Hippocampal formation (tissue), 2 donors: ENCODE results near the gene CLIC3.
"Not testable (repeated sequence)": the region's sequence is repeated elsewhere in the genome, so short reads cannot be mapped to it uniquely, and the experiment has no call there.

Experiments
- DNase-seq, 2 donors: peaks; one replicate each; lab custom pipeline; 2025; lab: John Stamatoyannopoulos, UW

CLIC3 gene

DNA sequence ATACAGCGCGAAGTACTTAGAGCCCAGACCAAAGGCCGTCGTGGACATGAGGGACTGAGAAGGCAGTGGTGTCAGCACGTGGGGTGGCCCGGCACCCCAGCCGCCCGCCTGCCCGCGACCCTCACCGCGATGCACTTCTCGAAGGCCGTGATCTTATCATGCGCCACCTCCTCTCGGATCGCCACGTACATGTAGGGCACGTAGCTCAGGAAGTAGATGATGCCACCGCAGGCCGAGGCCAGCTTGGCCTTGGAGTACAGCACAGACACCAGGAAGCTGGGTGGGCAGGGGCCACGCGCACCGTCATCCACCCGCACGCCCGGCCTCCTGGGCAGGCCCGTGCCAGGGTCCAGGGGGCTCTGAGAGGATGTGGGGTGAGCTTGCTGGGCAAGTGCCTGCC lies 20.7 kb upstream of the CLIC3 start:
- DNase-seq: no peak

DNA sequence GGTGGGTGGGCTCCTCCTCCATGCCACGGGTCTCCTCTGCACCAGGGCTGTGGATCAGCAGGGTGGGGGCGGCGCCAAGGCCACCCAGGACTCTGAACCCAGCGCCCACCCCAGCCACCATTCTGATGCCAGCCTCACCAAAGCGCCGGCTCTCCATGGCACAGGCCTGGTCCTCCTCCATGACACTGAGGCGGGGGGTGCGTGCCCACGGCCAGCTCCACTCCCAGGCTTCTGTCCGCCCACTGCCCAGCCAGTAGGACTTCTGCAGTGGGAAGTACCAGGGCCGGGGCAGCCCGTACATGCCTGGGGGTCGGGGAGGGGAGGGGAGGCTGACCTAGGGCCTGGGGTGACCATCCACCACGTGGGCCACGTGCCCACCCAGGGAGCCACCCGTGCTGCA lies 20.1 kb upstream of the CLIC3 start:
- DNase-seq: no peak

DNA sequence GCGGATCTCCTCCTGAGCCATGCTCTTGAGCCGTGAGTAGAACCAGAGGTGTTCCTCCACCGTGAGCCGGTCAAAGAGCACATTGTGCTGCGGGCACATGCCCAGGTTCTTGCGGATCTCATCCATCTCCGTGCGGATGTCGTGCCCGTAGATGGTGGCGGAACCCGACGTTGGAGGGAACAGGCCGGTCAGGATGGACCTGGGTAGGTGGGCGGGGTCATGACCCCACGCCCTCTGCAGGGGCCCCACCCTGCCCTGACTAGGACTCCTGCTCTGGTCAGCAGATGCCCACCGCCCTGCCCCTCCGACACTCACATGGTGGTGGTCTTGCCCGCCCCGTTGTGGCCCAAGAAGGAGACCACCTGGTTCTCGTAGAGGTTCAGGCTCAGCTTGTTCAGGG lies 19.6 kb upstream of the CLIC3 start:
- no peak for DNase-seq

DNA sequence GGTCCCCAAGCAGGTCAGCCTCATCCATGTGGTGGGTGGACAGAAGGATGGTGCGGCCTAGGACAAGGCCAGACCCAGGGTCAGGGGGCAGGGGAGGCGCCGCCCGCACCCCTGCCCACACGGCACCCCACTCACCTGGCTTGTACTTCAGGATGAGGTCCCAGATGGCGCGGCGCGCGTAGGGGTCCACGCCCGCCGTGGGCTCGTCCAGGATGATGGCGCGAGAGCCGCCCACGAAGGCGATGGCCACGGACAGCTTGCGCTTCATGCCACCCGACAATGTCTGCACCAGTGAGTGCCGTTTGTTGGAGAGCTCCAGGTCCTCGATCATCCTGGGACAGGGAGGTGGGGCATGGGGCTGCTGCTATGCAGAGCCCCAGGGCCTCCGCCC lies 19.2 kb upstream of the CLIC3 start:
- DNase-seq: no peak

DNA sequence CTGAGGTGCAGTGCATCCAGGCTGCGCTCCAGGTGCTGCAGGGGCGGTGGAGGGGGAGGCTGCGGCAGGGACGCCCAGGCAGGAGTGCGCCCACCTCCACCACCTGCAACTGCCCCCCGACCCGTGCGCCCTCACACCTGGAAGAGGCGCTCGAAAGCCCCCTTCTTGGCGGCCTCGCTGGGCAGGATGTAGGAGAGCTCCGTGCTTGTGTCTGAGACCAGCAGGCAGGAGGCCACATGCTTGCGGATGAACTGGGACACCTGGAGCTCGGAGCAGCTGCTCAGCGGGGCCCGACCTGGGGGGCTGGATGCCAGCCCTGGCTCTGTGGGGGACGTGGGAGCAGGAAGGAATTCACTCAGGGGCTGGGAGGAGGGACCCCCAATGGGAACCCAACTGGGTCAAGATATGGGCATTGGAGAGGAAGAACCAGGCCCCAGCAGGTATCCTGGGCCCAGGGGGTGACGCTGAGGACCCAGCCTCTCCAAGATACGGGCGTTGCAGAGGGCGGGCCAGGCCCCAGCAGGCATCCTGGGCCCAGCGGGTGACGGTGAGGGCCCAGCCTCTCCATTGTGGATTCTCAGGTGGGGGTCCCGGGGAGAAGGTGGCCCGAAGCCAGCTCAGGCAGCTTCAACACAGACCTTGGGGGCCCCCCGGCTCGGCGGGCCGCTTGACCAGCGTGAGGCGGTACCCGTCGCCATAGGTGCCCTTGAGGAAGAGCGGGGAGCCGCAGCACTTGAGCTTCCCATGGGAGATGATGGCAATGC lies 18.6 kb upstream of the CLIC3 start:
- no peak for DNase-seq

DNA sequence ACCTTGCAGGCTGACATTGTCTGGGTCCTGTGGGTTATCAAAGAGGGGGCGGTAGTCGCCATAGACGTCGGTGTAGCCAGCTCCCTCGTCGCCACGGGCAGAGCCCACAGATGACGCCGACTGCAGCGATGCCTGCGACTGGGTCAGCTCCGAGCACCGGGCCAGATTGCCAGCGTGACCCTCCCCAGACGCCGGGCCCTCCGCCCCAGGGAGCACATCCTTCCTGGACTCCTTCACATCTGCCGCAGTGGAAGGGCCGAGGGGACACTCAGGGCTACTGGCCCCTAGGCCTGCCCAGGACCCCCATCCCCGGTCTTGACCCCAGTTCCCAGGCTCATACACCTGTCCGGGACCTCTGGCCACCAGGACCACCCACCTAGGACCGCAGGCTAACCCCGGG lies 17.8 kb upstream of the CLIC3 start:
- no peak for DNase-seq

DNA sequence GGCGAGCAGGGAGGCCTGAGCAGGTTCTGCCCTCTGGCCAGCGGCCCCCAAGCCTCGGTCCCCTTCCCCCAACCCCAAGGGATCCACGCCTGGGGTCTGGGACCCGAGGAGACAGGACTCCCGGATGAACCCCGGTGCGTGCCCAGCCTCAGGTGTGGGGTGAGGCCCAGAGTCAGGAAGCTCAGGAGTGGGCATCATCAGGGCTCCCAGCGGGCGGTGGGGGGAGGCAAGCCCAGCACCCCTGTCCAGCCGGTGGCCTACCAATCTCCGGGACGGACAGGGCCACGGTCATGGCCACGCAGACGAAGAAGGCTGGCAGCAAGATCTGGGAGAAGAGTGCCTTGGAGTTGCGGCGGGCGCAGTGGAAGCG lies 17.2 kb upstream of the CLIC3 start:
- no peak for DNase-seq

DNA sequence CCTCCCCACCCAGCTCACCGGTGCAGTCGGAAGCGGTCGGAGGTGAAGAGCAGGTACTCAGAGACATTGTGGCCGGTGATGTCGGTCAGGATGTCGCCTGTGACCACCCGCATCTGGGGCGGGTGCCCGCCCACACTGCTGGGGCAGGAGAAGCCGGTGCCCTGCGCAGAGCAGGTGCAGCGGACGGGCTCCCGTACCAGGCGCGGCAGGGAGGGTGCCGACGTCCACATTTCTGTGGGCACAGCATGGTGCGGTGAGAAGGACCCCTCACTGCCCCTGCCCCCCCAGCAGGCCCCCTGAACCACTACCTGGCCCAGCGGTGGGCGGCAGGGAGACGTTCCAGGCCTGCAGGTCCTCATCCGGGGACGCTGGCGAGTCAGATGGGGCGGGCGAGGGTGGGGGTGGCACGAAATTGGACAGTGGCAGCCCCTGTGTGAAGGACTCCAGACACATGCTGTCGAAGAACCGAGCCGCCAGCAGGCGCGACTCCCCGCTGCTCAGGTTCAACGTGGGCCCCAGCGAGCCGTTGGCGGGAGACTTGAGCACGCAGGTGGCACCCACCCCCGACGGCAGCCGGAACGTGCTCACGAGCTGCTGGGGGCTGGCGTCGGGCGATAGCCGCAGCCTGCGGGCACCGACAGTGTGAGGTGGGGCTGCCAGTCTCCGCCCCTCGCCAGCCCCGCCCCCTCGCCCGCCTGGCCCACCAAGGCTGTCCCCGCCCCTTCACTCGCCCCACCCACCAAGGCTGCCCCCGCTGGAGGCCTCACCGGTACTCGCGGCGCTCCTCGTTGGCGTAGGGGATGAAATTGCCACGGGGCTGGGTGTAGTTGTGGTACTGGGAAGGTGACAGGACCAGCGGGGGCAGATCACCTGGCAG lies 16.6 kb upstream of the CLIC3 start:
- no peak for DNase-seq

DNA sequence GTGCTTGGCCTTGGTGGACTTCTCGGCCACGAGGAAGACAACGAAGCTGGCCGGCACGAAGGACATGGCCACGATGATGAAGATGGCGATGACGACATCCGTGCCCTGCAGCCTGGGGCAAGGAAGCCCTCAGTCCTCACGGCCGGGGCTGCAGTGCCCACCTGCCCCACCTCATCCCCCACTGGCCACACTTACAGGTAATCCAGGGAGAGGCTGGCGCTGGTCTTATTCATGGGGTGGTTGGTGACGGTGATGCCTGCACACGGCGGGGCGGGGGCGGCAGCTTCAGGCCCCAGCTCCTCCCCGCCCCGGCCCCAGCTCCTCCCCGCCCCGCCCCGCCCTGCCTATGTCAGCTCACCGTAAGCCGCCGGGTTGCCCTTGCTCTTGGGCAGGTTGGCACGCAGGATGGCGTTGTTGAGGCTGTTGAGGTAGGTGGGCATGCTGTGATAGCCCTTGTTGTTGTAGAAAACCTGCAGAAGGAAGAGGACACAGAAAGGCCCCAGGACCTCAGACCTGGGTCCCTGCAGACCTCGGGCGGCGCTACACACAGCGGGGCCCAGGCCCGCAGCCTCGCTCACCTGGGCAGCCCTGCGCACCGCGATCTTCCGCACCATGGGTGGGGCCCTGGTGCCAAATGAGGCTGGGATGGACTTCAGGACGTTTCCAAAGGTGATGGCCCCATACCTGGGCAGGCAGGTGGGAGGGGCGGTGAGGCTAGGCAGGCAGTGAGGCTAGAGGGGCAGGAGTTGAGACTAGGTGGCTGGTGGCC lies 15.7 kb upstream of the CLIC3 start:
- DNase-seq: no peak

DNA sequence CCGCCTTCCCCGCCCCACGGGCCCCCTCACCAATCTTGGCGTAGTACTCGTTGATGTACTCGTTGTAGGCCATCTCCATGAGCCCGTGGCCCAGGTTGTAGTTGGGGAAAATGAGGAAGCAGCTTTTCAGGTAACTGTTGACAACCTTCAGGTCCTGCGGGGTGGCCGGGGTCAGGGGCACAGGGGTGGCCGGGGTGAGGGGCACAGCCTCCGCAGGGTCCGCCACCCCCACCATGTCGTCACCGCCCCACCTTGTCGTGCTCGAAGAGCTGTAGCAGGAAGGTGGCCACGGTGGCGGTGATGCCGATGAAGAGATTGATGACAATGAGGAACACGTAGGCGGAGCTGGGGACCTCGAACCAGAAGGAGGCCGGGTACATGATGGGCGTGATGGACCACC lies 14.8 kb upstream of the CLIC3 start:
- DNase-seq: no peak

DNA sequence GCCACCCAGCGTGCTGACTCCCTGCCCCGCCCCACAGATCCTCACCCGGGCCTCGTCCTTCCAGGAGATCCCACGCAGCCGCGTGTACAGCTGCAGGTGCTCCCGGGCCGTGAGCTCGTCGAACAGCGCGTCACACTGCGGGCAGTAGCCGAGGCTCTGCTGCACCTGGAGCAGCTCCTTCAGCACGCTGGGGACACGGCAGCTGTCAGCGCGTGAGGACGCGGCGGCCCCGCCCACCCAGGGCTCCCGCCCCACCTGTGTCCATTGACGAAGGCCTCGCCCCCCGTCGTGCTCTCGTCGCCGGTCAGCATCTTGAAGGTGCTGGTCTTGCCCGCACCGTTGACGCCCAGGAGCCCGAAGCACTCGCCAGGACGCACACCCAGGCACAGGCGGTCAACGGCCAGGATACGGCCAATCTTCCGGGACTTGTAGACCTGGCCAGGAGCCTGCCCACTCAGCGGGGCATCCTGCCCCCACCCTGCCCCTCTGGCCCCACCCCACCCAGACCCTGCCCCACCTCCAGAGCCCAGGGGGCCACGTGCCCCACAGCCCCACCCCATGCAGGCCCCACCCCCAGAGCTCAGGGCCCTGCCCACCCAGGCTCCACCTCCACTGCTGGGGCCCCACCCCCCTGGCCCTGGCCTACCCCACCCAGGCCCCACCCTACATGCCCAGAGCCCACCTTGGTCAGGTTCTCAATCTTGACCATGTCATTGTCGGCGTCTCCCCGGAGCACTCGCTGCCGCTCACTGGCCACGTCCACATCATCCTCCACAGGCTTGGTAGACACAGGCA lies 13.8 kb upstream of the CLIC3 start:
- no peak for DNase-seq

DNA sequence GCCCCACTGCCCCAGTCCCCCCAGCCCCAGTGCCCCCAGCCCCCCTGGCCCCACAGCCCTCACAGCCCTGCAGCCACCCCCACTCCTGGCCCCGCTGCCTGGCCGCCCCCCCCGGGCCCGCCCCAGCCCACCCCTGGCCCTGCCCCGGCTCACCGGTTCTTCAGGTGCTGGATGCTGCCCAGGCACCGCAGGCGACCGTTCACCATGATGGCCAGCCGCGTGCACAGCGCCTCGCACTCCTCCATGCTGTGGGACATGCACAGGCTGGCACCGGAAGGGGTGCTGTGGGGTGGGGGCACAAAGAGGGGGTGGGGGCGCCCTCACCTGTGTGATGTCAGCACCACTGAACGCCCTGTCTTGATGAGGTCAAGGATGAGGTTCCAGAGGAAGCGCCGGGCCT lies 12.8 kb upstream of the CLIC3 start:
- no peak for DNase-seq

DNA sequence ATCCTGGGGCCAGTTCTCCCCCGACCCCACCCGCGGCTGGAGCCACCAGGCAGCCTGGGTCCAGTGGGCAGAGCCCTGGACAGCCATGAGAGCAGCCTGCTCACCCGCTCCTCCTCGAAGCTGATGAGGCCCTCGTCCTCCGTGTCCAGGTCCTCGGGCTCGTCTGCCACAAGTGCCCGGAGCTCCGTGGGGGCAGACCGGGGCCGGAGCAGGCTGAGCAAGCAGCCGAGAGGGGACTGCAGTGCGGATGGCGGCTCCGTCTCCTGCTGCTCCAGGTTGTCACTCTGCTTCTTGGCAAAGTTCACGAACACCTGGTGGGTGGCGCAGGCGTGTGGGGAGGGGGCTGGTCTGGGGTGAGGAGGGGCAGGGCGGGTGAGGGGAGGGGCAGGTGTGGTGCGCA lies 11.9 kb upstream of the CLIC3 start:
- no peak for DNase-seq

DNA sequence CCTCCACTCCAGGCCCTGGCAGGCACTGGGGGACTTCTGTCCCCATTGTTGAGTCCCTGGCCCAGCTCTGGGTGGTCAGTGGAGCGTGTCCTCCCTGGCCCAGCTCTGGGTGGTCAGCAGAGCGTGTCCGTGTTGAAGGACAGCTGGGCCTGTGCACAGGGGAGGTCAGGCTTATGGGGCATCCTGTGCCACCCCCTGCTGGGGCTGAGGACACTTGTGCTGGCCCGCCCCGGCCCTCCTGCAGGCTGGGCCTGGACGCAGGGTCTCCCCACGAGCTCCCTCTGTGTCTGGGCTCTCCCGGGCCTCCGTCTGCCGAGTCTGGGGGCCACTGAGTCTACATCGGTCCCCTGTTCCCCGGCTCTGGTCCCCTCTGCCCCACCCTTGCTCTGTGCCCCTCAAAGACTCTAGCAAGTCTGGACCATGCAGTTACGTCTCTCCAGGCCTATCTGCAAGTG lies 11.5 kb upstream of the CLIC3 start:
- DNase-seq: no peak

DNA sequence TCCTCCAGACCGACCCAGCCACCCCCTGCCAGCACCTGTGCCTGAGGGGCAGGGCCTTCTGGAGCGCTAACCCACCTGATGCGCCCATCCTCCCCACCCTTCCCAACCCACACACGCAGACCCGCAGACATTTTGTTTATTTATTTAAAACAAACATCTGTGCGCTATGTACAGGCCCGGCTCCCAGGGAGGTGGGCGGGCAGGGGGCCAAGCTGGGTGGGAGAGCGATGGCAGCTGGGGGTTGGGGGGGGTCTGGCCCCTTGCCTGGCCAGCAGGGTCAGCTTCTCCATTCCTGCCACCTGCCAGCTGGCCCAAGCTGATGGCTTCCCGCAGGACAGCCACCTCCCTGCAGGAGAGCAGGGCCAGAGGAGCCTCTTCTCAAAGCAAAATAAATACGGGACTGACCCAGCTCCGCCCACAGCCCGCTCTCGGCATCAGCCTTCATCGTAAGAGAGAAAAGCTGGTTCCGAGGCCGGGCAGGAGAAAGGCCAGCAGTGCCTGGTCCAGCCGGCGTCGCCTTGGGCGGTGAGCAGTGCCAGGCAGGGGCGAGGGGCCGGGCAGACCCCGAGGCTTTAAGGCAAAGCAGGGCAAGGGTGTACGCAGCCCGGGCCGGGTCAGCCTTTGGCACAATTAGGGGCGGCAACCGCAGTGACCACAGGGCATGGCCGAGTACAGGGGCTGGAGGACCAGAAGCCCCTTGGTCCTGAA lies 10.9 kb upstream of the CLIC3 start:
- no peak for DNase-seq

DNA sequence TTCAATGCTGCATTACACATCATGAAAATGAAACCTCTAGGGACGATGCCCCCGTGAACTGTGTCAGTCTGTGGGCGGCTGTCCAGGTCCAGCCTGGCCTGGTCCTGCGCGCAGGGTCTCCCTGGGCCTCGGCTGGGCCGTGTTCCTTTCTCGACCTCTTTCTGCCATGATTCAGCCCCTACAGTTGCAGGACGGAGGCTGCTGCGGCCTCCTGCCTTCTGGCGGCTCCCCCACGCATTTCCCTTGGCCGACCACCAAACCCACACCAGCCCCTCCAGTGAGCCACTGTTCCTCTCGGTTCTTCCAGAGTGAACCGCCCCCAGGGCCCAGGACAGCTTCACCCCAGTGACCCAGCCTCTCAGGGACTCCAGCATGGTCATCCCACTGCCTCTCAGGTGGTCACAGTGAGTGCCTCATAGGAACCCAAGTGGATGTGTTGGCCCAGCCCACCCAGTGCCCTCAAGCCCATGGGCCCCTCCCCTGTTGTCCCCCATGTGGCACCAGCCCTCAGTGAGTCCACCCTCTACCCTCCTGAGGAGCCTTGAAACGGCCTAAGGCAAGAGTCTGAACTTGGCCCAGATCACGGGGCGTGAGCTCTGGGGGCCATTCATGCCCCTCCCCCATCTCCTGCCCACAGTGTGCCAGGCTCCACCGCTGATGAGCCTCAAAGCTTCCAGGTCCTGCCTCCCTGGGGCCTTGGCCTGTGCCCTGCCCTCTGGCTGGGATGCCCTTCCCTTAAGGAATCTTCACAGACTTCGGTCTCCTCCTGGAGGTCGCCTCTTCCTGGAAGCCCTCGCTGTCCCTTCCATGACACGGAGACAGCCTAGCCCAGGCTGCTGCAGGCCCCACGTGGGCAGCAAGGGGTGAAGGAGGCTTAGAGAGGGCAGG lies 10.0 kb upstream of the CLIC3 start:
- no peak for DNase-seq

DNA sequence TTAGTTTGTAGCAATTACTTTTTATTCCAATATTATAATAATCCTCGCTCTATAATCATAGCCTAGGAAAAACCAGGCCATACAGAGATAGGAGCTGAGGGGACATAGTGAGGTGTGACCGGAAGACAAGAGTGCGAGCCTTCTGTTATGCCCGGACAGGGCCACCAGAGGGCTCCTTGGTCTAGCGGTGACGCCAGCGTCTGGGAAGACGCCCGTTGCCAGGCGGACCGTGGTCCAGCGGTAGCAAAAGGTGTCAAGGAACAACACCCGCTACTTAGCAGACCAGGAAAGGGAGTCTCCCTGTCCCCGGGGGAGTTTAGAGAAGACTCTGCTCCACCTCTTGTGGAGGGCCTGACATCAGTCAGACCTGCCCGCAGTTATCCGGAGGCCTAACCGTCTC lies 7.9 kb upstream of the CLIC3 start:
- DNase-seq: not testable (repeated sequence)

DNA sequence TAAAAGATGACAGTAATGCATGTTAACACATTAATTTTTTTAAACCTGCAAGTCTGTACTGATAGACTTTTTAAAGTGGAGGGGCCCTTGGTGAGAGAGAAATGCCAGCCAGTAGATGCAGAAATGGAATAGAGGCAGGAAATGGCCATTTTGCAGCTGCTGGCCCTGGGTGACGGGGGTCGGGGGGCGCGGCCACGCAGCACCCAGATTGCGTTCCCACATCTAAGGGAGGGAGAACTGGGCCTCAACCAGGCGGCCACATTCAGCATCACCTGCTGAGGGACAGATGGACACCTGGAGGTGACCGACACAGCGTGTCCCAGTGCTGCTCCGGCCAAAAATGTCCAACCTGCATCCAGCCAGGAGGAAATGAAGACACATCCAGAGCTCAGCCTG lies 6.3 kb upstream of the CLIC3 start:
- DNase-seq: no peak

DNA sequence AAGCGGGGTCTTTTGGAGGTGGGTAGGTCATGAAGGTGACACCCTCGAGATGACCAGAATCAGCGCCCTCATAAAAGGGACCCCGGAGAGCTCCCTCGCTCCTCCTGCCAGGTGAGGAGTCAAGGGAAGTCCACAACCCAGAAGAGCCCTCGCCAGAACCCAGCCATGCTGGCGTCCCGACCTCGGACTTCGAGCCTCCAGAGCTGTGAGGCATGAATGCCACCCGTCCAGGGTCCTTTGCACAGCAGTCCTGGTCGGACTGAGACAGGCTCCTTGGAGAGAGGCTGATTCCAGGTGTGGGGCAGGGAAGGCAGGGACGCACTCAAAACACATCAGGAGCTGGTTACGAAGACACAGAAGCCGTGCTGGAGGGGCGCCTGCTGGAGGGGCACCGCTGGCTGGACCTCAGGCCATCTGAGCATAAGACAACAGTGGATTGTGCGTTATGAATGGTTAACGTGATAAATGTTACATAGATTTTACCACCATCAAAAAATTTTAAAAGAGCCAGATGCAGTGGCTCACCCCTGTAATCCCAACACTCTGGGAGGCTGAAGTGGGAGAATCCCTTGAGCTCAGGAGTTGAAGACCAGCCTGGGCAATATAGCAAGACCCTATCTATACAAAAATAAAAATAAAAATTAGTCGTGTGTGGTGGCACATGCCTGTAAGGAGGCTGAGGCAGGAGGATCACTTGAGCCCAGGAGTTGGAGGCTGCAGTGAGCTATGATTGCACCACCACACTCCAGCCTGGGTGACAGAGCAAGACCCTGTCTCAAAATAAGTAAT lies 5.7 kb upstream of the CLIC3 start:
- DNase-seq: no peak
